ENCODE data around the gene SDC1.

The SDC1 gene

GRCh38 chr2:20227894-20228505 is 3.1 kb upstream of the SDC1 start:
- no peak for DNase-seq

GRCh38 chr2:20226152-20226545 is 1.2 kb upstream of the SDC1 start:
- no peak for DNase-seq

DNA sequence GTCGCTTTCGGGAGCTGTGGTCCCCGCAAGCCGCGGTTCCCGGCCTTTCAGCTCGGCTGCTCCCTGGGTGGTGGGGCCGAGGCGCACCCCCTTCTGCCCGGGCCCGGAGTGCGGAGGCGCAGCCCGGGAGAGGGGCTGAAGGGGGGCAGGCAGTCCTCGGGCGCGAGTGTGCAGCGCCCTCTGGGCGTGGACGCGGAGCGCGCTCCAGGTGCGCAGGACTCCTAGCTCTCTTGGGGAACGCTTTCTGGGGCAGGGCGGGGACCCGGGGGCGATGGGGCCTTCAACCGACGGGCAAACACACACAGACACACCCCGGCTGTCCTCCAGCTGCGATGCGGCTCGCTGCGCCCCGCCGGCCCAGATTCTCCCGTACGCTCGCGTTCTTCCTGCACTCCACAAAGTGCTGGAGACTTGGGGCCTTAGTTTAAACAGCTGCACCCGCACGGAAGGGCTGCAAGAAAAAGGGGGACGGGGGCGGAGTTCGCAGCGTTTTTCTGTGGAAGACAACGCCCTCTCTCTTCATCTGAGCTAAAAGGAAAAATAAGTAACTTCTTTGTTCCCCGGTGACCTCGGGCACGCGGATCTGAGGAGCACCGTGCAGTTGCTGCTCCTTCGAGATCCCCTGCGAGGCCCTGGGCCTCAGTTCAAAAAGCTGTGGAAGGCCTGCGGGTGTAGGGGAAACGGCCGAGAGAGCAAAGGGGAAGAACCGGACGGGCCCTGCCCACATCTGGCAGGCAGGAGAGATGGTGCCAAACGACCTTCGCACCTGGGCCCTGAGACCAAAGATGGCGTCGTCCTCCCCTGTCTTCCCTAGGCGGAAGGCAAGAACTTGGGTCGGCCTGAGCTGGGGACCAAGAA is 593 bp upstream of the SDC1 start:
- DNase-seq: no peak

- DNase-seq: no peak
These were observed 690 bp downstream of the SDC1 start for GRCh38 chr2:20224164-20224715.

DNA sequence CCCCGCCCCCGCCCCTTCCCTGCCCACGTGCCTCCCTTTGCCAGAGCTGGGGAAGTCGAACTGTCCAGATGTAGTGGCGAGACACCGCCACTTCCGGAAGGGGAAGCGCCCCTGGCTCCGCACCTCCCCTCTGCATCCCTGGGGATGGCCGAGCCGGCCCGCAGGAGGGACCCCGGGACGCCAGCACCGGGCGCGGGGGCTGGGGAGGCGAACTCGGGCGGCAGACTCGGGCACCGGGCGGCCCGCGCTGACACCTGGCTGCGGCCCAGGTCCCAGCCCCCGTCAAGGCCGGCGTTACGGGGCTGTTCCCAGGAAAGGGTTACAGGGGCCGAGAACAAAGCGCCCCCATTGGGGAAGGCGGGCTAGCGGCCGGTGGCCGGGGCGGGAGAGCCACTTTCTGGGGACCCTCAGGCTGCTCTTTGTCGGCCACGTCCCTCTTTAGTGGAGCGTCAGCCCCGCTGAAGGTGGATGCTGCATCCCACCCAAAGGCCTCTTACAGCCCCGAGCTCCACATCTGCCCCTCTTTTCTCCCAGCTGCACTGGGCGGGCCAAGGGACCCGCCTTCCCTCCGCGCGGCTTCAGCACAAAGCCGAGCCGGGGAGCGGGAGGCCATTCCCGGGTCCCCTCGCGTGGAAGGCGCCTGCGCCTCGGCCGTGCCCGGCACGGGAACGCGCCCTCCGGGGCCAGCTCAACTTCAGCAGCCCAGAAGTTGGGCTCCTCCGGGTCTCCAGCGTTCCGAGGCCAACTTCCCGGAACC is 1.3 kb downstream of the SDC1 start:
- no peak for DNase-seq

- no peak for DNase-seq
These were observed 2.0 kb downstream of the SDC1 start for GRCh38 chr2:20222769-20223406.

DNA sequence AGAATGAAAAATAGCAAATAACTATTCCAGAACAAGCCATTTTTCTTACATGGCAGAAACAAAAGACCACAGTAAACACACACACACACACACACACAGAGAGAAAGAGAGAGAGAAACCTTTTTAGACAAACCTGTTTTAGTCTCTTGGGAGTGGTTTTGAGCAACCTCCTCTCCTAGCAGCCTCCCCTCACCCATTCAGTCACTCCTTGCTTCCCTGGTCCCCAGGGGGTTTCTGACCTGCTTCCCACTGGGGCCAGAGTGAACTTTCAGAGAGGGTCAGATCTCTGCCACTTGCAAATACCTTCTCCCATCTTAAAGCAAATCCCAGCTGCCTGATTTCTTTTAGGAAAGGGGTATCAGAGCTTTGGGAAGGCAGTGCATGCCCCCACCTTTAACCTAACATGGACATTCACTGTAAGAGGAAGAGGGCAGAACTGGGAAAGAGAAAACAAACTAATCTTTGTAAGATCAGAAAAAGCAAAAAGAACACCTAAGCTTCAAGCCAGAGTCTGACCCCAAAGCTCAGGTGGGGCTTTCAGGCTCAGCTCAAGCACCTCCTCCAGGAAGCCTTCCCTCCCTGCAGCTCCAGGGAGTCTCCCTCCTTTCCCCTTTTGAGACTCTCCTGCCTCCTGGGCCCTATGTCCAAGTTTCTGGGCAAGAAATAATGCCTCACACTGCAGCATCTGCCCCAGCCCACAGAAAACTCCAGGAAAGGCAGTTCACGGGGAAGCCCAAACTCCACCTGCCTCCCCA is 2.7 kb downstream of the SDC1 start:
- DNase-seq: no peak

- DNase-seq: no peak
These were observed 3.4 kb downstream of the SDC1 start for GRCh38 chr2:20221555-20221973.

DNA sequence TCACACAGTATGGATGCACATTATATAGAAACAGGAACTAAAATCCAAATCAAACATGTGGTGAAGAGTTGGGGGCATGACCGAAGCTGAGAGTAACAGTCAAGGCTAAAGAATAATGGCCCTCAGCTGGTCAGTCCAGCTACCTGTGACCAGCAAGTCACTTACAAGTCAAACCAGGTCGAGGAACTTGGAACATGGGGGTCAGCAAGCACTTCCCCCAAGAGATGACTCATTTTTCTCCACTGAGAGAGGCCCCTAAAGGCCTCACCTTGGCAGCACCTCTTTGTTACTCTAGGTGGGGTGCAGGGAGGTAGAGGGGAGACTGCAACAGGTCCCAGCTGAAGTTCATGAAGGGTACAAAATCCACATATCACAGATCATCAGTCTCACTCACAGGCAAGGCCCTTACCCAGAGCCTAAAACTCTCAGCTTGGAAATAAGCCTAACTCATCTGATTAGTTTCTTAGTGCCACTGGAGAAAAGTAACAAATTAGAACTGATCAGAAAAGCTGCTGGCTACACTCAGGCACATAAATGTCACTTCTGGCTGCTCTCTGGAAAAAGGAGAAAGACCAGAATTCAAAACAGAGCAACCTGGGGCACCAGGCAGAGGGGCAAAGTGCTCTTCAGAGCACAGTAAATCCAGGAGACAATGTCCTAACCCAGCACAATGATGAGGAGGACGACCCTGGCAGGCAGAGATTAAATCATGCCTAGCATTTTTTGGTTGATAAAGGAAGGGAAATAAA is 4.0 kb downstream of the SDC1 start:
- no peak for DNase-seq

DNA sequence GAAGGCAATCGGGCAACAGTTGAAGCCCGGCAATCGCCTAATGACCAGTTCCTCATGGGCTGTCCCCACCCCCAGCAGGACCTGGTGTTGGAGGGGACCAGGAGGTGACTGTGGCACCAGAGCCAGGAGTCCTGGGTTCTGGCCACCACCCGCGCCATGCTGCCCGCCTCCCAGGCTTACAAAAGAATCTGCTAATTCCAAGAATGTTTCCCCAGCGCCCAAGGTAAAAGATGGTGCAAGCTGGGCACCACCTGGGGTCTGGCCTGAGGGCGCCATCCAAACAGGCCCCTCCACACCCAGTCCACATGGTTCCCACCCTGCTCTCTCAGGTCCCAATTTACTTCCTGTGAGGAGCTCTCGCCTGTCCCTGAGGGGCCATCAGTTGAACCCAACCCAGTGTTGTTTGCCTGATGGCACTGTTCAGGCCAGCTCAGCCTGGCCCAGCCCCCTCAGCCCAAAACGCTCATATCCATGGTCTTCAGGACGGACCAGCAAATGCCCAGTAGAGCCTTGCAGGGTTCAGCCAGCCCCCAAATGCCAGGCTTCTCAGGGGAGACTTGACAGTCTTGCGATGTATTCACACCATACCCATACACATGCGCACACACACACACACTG is 5.1 kb downstream of the SDC1 start:
- DNase-seq: no peak

DNA sequence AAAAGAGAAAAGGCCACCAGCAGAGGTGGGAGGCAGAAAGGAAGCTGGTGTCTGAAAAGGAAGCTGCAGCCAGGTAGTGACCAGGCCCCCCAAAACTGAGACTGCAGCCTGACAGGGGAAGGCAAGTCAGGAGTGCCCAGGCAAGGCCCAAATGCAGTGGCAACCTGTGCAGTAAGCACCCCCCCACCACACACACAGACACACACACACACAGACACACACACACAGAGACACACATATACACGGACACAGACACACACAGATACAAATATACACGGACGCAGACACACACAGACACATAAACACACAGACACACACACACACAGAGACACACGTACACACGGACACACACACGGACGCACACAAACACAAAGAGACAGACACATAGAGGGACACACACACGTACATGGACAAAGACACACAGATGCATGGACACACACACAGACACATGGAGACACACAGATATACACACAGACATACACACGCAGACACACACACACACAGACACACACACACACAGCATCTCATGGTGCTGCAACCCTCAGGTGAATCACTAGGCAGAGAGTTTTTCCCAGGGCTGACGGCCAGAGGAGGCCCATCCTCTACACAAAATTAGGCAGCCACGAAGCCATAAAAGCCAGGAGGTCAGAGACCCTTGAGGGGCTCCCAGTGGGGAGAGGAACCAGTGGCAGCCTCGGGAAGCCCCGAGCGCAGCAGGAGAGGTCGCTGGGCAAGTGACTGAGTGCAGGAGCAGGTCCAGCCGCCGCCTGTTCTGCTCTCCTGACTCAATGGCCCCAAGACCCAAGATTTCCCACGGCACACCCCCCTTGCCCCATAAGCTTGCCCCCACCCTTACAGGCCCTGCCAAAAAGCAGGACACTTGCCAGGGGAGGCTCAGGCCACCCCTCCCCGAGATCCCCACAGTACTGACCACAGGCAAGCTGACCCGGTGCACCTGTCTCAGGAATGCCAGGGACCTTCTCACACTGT is 6.3 kb downstream of the SDC1 start:
- no peak for DNase-seq

DNA sequence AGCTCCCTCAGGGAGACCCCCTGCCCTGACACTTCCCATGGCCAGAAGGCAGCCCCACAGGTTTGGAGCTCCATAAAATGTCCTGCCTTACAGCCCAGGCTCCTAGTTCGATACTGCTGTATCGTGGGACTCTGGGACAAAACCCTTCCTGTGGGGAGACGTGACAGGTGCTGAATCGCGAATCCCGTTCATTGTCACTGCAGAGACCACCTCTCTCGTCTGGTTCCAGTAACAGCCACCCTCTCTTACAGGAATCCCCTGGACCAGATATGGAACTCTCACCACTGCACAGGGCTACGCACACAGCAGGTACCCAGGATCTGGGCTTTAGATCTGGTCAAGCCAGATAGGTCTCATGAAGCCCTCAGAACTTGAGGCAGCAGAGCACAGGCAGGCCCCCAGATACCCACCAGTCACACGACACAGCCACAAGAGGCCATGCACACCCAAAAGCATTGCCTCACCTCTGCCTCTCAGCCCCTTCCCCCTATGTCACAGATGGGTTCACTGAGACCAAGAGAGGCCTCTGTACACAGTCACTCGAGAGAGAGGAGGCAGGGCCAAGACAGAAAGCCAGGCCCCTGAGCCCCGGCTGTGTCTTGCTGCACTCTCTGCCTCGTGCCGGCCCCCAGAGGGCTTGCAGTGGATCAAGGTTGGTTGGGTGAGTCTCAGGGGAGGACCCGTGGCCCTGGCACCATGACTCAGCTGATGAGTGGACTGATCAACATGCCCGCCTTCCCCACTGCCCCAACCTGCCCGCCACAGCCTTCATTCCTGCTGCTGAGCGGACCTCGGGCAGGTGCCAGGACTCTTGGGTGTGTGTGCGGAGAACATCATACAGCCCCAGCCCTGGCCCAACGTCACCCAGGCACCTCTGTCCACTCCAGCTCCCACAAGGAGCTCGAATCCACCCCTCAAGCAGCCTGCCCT is 7.6 kb downstream of the SDC1 start:
- no peak for DNase-seq

- DNase-seq: no peak
These were observed 8.6 kb downstream of the SDC1 start for GRCh38 chr2:20216130-20217025.

DNA sequence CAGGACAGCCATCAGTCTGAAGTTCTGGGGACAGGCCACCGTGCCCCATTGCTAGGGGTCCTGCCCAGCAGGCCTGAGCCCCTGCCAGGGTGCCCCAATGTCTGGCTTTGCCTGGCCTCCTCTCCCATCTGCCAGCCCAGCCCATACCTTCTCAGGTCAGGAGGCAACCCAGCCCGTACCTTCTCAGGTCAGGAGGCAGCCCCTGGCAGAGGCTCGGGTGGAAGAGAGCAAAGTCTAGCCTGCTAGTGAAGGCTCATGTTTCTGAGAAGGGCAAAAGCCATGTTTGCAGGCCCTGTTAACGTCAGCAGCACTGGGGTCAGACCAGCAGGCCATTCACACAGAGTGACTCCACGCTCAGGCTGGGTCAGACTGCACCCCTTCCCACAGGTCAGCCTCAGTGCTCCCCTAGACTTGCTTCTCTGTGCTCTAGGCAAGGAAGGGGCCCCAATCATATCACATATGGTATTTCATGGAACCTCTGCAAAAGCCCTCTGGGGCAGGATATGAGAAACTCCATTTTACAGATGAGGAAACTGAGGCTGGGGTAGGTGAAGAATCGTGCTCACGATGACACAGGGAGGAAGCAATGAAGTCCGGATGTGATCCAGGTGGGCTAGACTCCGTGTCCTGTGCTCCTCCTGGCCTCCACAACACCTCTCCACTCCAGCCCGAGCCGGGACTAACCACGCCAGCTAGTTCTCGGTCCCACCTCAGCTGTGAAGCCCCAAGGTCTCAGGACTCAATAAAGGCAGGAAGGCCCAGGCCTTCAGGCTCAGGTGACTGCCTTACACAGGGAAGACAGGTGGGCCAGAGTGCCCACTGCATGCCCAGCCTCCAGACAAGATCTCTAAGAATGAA is 9.5 kb downstream of the SDC1 start:
- DNase-seq: no peak

GRCh38 chr2:20214566-20215182 is 10.3 kb downstream of the SDC1 start:
- DNase-seq: no peak

All from stimulated activated naive CD4-positive, alpha-beta T cell (primary cell).